Spleen (tissue), 11 donors: Measurements from ENCODE around the gene LGR6. TPM values are rescaled to one million over a fixed set of nuclear protein-coding genes. Genes with fewer than 3 reads are reported as not detected.

Experiments
- DNase-seq: peaks from one replicate; pipeline ENCODE4 v3.0.0-alpha.2; 2020
- H3K27ac ChIP-seq, 8 donors: fragments of 200-600 bp; sonication (generic) in 7 of 8; 1 replicate in 4 of 8; 2 replicates in 4 of 8; pipeline versions ENCODE4 v1.5.0 to v1.8.0; 2016 to 2021; ENCODE audit warnings: inconsistent platforms in 4 of 8, mild to moderate bottlenecking in 4 of 8, moderate library complexity in 1 of 8
- H3K27me3 ChIP-seq, 7 donors: fragments of 200-600 bp; sonication (generic) in 6 of 7; replicated peaks in 1 of 7; 1 replicate in 4 of 7; 2 replicates in 3 of 7; pipeline versions ENCODE4 v1.5.0 to v1.8.0; 2016 to 2021; ENCODE audit warnings: inconsistent platforms in 3 of 7, mild to moderate bottlenecking in 1 of 7
- H3K36me3 ChIP-seq, 6 donors: fragments of 200-600 bp; sonication (generic) in 5 of 6; 1 replicate in 4 of 6; 2 replicates in 2 of 6; pipeline versions ENCODE4 v1.5.0 to v1.8.0; 2016 to 2021; ENCODE audit warnings: inconsistent platforms in 2 of 6
- H3K4me1 ChIP-seq, 6 donors: fragments of 200-600 bp; sonication (generic) in 5 of 6; 1 replicate in 3 of 6; 2 replicates in 3 of 6; pipeline versions ENCODE4 v1.5.0 to v1.8.0; 2016 to 2021; ENCODE audit warnings: inconsistent platforms in 3 of 6
- H3K4me3 ChIP-seq, 8 donors: fragments of 200-600 bp; sonication (generic) in 7 of 8; 1 replicate in 4 of 8; 2 replicates in 4 of 8; pipeline versions ENCODE4 v1.5.0 to v1.8.0; 2016 to 2021; ENCODE audit warnings: inconsistent platforms in 4 of 8, mild to moderate bottlenecking in 4 of 8, moderate library complexity in 2 of 8
- H3K9me3 ChIP-seq, 8 donors: fragments of 200-600 bp; sonication (generic) in 7 of 8; 1 replicate in 4 of 8; 2 replicates in 4 of 8; pipeline versions ENCODE4 v1.5.0 to v1.8.0; 2016 to 2021; ENCODE audit warnings: inconsistent platforms in 4 of 8
- CTCF ChIP-seq, 11 experiments: fragments of 200-600 bp in 7 of 11; fragments of 450-650 bp in 4 of 11; sonication (generic) in 4 of 11; IDR thresholded peaks in 8 of 11; conservative IDR thresholded peaks in 3 of 11; 1 replicate in 7 of 11; 2 replicates in 4 of 11; pipeline versions ENCODE4 v1.4.0 to v1.8.0; 2016 to 2021; ENCODE audit warnings: antibody characterized with exemption in 11 of 11, inconsistent platforms in 4 of 11, mild to moderate bottlenecking in 1 of 11
- POLR2A ChIP-seq, 3 donors: fragments of 450-650 bp; IDR thresholded peaks; one replicate each; pipeline ENCODE4 v1.5.1; 2017; ENCODE audit warnings: antibody characterized with exemption in 3 of 3, mild to moderate bottlenecking in 1 of 3
- POLR2AphosphoS5 ChIP-seq, 3 donors: sonication (generic); formaldehyde crosslinking; IDR thresholded peaks; one replicate each; pipeline ENCODE4 v1.5.1; 2017; ENCODE audit warnings: antibody characterized with exemption in 3 of 3
- WGBS, 5 donors: extraction: QIAGEN DNeasy Blood & Tissue Kit in 3 of 5; methylation state at CpG; one replicate each; pipeline versions ENCODE4 v1.1.5 to v1.1.7; 2013 to 2018; 5-methylcytosine and 5-hydroxymethylcytosine counted together
- intact Hi-C: fragments of 100-400 bp; cut with DNase I; formaldehyde crosslinking; loops from one replicate; pipeline ENCODE4 v1.15.0; 2023; ENCODE audit warnings: low total_unique reads
- polyA plus RNA-seq, 3 donors: library from polyadenylated mRNA; stranded (reverse); fragments of 200-250 nt; gene quantifications; one replicate each; pipeline ENCODE4 v1.2.1, GENCODE V29; 2013
- total RNA-seq, 7 donors: library from RNA; depleted of rRNA in 3 of 7; stranded (reverse); fragments of >200 nt in 3 of 7; fragmentation: NEBNext Ultra II Directional in 4 of 7; extraction: Animal tissue kit (Norgen Biotek cat#: 25700) in 4 of 7; gene quantifications; one replicate each; pipeline versions ENCODE4 v1.1.0 to v1.2.1, GENCODE V29; 2016 to 2021
- donor health status: healthy with polysubstance abuse.
- donor health status: DM: no; HTN: no; CAD: no; lungs with moderate emphysema.
- donor health status: DM: no; HTN: no; CAD: no.
- donor health status: Bipolar disorder and iron deficiency.
- donor health status: healthy.
- donor health status: DM: no; HTN: no; CAD: no.
- donor health status: DM: yes; HTN: yes; CAD: no.

Gene LGR6
- total and polyA plus RNA-seq, 10 donors = 0.61 to 24.5 (median 5.3) TPM

- Histone ChIP-seq H3K4me3 (no peak overlapping the region), H3K27ac (no peak overlapping the region), H3K9me3 (no peaks in the 10 kb centered on the region), H3K36me3 (no peaks in the 10 kb centered on the region), H3K4me1 (peaks cover 14 to 37% (median 22%) of the 10 kb centered on the region in 6 donors), H3K27me3 (no peaks in the 10 kb centered on the region)
- TF ChIP-seq POLR2A (IDR thresholded peaks at IDR 0.05) = no peak
- TF ChIP-seq POLR2AphosphoS5 (IDR thresholded peaks at IDR 0.05) = no peak
- TF ChIP-seq CTCF (IDR thresholded peaks at IDR 0.05 in 8 of 11, conservative IDR thresholded peaks at IDR 0.05 in 3 of 11) = no peak
- WGBS, 5 donors = 82 to 98% (median 94%) methylated on average over 5 to 7 of the region's 7 CpGs
- DNase-seq = no peak
- intact Hi-C loops = no loop called here
Measured at GRCh38 chr1:202168861-202169260, 24.7 kb upstream of the LGR6 start.

- H3K4me1 ChIP-seq = peaks cover 0 to 18% (median 4%) of the 10 kb centered on the region in 6 donors
- no peaks in the 10 kb centered on the region for H3K9me3 ChIP-seq
- no peak for DNase-seq
- intact Hi-C loops = no loop called here
- TF ChIP-seq CTCF (IDR thresholded peaks at IDR 0.05 in 8 of 11, conservative IDR thresholded peaks at IDR 0.05 in 3 of 11) (no peak), POLR2AphosphoS5 (IDR thresholded peaks at IDR 0.05) (no peak)
- H3K4me3 ChIP-seq = no peak overlapping the region
- WGBS, 5 donors = 80 to 91% (median 81%) methylated on average over 6 of the region's 6 CpGs
- no peaks in the 10 kb centered on the region for H3K27me3 ChIP-seq
- no peaks in the 10 kb centered on the region for H3K36me3 ChIP-seq
- no peak overlapping the region for H3K27ac ChIP-seq
Measured at GRCh38 chr1:202170726-202171125, 22.9 kb upstream of the LGR6 start.

- H3K9me3 ChIP-seq = no peaks in the 10 kb centered on the region
- no peak for DNase-seq
- no peaks in the 10 kb centered on the region for H3K36me3 ChIP-seq
- TF ChIP-seq CTCF (IDR thresholded peaks at IDR 0.05 in 8 of 11, conservative IDR thresholded peaks at IDR 0.05 in 3 of 11) (no peak), POLR2A (IDR thresholded peaks at IDR 0.05) (no peak), POLR2AphosphoS5 (IDR thresholded peaks at IDR 0.05) (no peak)
- intact Hi-C loops = no loop called here
- peaks cover 0 to 11% (median 0%) of the 10 kb centered on the region in 6 donors for H3K4me1 ChIP-seq
- WGBS, 5 donors = 93 to 100% (median 97%) methylated on average over 8 to 11 of the region's 11 CpGs
- H3K27ac ChIP-seq = no peak overlapping the region
- H3K4me3 ChIP-seq = no peak overlapping the region
- no peaks in the 10 kb centered on the region for H3K27me3 ChIP-seq
Measured at GRCh38 chr1:202171292-202172014, 22.1 kb upstream of the LGR6 start.

GRCh38 chr1:202172015-202172355 lies 21.6 kb upstream of the LGR6 start:
- Histone ChIP-seq H3K36me3 (no peaks in the 10 kb centered on the region), H3K4me3 (no peak overlapping the region), H3K4me1 (peaks cover 0 to 9% (median 0%) of the 10 kb centered on the region in 6 donors), H3K27me3 (no peaks in the 10 kb centered on the region), H3K9me3 (no peaks in the 10 kb centered on the region), H3K27ac (no peak overlapping the region)
- intact Hi-C loops = no loop called here
- DNase-seq = no peak
- no peak for TF ChIP-seq CTCF (IDR thresholded peaks at IDR 0.05 in 8 of 11, conservative IDR thresholded peaks at IDR 0.05 in 3 of 11)
- TF ChIP-seq POLR2A (IDR thresholded peaks at IDR 0.05) = no peak
- WGBS, 5 donors = 94 to 100% (median 98%) methylated on average over 1 to 5 of the region's 5 CpGs
